ENCODE measurements around the gene FAF2.

Gene FAF2

DNA sequence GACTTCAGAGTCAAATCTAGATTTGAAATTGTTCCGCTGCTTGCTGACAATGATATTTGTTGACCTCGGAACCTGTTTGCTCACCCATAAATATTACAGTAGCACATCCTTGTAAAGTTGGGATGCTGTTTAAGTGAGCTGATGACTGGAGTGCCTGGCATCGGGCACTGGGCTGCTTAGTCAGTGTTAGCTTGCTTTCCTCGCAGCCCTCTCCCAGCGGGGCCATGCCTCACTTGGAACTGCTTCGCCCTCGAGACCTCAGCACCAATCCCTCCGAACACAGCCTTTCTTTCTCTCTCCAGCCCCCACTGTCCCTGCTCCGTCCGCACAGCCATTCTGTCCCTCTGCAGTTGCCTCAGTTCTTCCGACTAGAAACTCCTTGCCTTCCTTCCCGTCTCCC, 65.6 kb downstream of the FAF2 start:
- DNase-seq = no peak

DNA sequence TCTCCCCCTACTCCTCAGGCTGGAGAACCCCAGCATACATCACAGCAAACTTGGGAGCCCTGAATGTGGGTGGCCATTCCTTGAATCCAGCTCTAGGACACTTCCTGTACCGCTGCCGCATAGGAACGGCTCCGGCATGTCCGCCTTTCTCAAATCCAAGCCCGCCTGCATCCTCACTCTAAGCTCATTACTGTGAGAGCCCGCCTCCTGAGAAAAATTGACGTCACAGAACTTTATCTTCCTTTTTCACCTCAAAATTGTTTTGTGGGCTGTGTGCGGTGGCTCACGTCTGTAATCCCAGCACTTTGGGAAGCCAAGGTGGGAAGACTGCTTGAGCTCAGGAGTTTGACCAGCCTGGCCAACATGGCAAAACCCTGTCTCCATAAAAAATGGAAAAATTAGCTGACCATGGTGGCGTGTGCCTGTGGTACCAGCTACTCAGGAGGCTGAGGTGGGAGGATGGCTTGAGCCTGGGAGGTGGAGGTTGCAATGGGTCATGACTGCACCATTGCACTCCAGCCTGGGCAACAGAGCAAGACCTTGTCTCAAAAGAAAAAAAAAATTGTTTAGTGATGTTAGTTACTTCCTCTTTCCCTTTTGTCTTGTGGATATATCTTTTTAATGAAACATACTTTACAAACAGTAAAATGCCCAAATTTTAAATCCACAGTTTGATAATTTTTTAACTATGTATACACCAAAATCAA, 66.2 kb downstream of the FAF2 start:
- no peak for DNase-seq

DNA sequence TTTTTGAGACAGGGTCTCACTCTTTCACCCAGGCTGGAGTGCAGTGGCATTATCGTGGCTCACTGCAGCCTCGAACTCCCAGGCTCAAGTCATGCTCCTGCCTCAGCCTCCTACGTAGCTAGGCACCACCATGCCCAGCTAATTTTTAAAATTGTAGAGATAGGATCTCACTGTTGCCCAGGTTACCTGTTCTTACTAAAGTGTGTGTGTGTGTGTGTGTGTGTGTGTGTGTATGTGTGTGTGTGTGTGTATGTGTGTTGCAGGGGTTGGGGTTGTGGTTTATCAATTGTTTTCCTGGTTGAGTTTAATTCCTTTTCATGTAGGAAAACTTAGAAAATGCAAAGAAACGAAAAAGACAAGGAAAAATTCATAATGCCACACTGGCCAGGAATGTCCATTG, 67.2 kb downstream of the FAF2 start:
- no peak for DNase-seq

DNA sequence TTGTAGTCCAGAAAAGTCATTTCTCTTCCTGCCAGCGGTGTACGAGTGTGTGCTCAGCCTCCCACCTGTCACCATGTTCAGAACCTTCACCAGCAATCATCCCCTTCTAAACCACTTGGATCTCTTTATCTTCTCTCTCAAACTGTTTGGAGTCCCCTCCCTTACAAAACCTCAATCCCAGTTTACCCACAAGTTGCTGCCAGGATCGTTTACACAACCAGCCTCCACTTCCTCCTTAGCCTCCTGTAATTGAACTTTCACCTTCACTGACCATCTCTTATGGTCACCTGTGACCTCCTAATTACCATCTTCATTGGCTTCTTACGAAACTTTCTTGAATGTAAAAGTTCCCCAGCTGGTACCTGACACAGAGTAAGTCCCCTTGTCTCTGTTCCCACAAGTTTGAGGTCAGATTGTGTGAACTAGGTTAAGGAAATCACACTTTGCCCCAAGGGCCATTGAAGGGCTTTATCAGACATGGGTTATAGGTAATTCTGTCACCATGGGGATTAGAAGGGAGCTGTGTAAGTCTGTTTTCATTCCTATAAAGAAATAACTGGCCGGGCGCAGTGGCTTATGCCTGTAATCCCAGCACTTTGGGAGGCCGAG, 69.0 kb downstream of the FAF2 start:
- no peak for DNase-seq

DNA sequence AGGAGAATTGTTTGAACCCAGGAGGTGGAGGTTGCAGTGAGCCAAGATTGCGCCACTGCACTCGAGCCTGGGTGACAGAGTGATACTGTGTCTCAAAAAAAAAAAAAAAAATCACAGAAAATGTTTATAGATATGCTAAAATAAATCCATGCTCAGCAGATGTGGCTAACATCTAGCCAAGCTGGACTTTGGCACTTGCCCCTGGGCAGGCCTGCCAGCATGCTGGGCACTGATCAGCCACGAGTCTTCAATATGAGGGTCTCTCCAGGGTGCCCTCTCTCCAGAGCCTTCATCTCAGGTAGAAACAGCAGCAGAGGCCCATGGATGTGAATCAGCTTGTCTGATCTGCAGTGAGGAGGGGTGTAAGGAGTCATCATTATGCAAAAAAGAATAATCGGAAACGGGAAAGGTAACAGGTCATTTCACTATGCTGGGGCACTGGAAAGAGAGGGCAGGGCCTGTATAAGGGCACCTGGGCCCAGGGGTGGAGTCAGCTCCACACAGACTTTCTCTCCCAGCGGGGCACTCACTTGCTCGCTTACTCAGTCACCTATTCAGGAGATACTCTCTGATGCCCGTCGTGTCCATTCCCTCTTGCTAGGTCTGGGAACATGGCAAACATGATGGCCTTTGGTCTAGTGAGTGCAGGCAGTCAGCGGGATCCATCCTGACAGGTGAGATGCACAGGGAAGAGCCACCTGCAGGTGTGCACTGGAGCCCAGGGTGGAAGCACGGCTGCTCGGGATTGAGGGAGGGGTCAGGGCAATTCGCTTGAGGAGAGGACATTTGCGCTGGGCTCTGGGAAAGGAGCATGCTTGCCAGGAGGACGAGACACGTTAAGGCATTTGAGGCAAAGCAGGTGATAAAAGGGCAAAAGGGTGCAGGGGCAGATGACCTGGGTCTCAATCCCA, 71.9 kb downstream of the FAF2 start:
- DNase-seq = no peak

DNA sequence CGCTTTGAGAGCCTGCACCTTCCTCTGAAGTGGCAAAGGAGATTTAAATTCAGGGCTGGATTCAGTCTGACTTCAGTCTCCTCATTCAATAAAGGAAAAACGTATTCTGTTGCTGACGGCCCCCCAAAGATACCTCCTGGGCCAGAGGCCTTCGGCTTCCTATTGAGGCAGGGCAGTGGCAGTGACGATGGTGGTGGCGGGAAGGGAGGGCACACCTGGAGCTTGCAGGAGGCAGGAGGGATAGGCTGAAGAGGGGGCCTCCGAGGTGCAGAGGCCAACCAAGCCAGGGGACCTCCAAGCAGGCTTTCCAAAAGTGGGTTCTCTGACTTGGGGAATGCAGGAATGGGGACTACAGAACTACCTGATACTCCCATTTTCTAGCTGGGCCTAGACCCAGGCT, 73.1 kb downstream of the FAF2 start:
- DNase-seq = no peak

DNA sequence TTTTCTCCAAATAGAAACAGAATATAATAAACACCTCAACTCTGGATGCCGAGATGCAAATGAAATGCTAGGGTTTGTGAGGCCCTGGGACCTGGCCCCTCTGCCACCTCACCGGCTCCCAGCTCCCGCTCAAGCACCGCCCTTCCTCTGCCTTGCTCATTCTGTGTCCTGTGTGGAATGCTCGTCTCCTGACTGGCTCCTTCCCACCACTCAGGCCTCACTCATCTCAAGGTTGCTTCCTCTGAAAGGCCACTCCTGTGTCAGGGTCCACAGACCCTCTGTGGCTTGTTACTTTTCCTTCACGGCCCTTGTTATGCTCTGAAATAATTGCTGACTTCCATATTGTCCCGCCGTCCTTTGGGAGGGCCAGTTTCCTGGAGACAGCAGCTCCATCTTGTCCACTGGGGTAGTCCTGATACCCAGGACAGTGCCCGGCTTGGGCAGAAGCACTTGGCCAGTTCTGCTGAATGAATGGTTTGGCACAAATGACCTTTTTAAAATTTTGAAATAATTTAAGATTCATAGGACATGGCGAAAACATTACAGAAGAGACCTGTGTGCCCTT, 73.6 kb downstream of the FAF2 start:
- DNase-seq = no peak

DNA sequence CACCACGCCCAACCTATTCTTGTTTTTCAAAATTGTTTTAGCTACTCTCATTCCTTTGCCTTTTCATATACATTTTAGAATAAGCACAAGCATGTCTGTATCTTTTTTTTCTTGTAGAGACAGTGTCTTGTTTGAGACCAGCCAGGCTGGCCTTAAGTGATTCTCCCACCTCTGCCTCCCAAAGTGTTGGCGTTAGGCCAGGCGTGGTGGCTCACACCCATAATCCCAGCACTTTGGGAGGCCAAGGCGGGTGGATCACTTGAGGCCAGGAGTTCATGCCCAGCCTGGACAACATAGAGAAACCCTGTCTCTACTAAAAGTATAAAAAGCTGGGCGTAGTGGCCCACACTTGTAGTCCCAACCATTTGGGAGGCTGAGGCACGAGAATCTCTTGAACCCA, 76.0 kb downstream of the FAF2 start:
- DNase-seq = no peak

DNA sequence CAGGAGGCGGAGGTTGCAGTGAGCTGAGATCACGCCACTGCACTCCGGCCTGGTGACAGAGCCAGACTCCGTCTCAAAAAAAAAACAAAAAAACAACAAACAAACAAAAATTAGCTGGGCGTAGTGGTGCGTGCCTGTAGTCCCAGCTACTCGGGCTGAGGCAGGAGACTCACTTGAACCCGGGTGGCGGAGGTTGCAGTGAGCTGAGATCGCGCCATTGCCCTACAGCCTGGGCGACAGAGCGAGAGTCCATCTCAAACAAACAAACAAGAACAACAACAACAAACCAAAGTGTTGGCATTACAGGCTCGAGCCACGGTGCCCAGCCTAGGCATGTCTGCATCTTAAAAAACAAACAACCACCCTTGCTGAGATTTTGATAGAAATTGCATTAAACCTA, 76.8 kb downstream of the FAF2 start:
- no peak for DNase-seq

DNA sequence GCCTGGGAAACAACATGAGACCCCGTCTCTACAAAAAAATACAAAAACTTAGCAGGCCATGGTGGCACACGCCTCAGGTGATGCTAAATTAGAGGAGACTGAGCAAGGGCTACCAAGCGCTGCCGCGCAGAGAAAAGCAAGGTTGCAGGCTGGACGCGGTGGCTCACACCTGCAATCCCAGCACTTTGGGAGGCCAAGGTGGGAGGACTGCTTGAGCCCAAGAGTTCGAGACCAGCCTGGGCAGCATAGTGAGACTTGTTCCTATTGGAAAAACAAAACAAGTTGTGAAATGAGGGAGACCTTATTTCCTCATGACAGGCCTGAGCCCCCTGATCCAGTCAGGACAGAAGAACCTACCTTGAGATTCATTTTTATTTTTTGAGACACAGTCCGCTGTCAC, 77.5 kb downstream of the FAF2 start:
- DNase-seq = no peak

DNA sequence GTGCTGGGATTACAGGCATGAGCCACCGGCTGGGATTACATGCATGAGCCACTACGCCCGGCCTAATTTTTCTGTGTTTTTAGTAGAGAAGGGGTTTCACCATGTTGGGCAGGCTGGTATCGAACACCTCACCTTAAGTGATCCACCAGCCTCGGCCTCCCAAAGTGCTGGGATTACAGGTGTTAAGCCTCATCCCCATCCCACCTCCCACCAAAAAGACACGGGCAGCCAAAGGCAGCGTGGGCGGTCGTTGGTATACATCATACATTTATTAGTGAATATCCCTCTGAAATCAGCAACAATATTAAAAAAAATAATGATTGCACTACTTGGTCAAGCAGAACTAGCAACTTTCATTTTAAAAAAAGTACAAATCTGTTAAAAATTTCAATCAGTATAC, 78.3 kb downstream of the FAF2 start:
- DNase-seq = no peak

DNA sequence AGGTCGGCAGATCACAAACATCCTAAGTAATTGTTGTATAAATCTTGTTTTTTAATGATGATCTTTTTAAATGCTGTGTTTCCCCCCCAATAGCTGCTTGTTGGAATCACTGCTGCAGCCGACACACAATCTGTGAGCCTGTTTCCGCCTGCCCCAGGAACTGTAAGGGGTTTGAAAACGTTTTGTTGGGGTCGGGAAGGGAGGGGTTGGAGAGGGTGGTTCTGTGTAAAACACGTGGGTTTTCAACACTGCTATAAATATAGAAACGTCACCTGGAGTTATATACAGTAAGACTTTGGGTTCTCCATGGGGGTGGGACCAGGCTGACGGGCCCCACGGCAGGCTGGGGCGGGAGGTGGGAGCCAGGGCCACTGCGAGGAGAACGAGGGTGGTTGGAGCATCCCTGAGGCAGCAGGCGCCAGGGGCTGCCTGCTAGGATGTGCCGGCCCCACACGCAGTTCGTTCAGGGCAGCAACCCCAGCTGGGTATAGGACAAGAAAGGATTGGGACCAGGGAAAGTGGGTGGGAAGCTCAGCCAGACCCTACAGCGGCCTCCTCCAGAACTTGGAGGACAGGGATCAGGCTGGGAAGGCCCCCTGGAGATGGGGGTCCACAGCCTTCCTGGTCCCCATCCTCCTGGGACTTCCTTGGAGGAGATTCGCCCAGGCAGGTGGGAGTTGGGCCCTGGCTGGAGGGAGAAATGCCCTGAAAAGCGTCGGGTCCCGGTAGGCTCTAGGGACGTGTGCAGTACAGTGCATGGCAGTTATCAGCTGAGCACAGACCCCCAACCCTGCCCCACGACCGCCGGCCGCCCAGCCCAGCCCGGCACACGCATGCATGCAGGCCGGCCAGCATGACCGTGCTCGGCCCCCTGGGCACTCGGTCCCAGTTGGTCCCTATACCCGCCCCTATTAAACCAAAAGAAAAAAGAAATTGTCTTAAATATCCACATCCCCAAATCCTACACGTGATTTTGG, 79.3 kb downstream of the FAF2 start:
- no peak for DNase-seq

DNA sequence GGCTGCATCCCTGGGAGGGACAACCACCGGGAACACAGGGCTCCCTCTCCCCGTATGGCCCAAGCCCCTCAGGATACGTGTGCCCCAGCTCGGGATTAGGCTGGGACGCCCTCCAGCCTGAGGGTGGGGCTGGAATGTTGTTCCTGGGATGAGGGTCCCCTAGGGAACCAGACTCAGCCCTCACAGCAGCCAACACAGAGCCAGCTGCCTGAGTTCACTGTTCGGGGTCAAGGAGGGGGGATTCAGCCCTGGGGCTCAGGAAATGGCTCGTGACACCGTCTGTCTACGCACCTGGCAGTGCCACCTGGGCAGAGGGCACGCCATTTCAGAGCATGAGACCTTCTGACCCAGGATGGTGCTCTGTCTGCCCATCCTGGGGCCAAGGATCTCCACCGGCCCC, 80.1 kb downstream of the FAF2 start:
- no peak for DNase-seq

DNA sequence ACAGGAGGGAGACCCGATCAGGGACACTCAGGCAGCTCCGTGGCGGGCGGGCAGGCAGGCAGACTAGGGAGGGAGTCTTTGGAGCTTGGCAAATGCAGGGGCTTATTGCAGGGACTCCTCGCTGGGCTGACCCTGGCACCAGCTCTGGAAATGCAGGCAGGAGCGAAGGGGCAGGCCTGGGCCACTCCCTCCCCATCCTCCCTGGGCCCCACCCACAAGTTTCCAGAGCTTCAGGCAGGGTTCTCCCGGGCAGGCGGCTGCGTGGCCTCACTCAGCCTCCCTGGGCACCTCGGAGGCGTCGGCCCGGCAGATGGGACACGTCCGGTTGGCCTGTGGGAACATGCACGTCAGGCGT, 80.6 kb downstream of the FAF2 start:
- no peak for DNase-seq

DNA sequence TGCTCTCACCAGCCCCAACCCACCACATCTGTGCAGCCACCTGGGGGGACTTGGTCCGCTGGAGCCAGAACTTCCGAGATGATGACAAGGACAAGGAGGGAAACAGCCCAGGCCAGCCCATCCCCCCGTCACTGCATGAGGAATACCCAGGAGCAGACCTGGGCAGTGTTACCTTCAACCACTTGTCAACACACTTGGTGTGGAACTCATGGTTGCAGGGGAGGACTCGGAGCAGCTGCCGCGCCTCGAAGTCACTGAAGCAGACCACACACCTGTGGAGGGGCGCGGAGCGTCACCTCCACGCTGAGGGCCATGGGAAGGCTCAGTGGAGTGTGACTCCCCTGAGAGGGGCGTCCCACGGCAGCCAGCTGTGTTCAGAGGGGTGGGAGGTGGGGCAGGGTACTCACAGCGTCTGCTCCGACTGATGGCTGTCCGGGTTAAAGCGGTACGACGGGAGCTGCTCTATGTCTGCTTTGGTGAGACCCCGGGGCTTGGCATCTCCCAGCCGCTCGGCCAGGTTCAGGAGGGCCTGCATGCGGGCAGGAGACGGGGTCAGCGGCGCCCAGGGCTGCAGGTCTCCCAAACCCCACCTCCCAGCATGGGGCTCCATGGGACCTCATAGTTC, 81.0 kb downstream of the FAF2 start:
- no peak for DNase-seq

DNA sequence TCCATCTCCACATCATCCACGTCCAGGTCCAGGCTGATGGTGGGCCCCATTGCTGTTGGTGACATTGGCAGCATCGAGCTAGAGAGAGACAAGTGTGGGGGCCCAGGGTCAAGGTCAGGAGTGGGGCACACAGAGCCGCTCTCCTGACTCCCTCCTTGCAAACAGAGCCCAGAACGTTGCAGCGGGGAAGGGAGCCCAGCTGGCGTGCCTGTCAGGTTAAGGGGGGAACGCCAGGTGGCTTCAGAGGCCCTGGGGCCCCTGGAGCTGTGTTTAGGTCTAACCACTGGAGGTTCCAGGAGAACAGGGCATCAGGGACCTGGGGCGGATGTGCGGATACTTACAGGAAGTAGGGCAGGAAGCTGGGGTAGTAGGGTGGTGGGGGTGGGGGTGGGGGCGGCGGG, 81.6 kb downstream of the FAF2 start:
- DNase-seq = peak in 1 of 2 experiments; percentile 39

DNA sequence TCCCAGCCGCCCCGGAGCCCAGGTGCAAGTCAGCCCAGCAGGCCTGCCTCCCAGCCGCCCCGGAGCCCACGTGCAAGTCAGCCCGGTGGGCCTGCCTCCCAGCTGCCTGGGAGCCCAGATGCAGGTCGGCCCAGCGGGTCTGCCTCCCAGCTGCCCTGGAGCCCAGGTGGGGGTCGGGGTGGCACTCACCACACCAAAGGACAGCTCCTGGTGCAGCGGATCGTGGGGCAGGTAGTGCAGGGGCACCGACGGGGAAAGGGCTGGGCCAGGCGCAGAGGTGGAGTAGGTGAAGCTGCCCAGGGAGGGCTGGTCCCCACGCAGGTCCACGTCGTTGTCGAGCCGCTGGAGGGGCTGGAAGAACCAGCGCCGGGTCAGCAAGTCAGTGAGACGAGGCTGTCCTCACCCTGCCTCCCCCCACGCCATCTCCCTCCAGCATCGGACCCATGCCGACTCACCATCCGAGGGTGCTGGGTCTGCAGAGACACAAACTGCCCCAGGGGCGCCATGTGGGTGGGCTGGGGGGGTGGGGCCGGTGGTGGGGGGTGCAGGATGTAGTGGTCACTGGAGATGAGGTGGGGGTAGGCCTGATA, 82.3 kb downstream of the FAF2 start:
- DNase-seq = no peak

DNA sequence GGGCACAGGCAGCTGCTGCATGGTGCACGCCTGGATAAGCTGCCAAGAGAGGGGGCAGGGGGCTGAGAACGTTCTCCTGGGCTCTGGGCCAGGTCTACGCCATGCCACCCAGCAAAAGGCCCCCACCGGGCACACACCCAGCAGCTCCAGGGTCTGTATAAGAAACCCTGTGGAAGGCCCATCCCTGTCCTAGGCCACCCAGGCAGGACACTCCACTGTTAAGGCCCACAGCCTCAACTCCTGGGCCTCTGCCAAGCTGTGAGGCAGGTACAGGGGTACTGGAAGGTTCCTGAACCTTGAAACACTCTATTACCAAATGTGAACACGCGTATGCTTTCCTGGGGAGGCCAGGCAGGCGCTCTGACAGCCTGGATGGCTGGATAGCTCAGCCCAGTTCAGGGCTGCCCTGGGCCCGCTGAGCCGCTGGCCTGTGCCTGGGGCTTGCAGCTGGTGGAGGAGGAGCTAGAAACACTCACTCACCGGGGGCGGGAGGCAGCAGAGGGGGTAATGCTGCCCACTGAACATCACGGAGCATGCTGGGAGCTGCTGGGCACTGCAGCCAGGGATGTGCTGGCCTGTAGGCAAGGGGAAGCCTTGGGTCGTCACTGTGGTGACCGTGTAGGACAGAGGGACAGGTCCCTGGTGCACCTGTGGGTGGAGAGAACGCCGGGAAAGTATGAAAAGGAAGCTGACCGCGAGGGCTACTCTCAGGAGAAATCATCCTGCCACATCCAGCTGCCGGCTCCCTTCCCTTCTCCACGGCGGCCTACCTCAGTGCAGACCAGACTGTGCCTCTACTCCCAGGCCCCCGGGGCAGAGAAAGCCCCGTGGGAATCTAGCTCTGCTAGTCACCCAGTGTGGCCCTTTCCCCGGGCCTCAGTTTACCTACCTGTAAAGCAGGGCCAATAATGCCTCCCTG, 83.1 kb downstream of the FAF2 start:
- DNase-seq = peak in 1 of 2 experiments; percentile 49

DNA sequence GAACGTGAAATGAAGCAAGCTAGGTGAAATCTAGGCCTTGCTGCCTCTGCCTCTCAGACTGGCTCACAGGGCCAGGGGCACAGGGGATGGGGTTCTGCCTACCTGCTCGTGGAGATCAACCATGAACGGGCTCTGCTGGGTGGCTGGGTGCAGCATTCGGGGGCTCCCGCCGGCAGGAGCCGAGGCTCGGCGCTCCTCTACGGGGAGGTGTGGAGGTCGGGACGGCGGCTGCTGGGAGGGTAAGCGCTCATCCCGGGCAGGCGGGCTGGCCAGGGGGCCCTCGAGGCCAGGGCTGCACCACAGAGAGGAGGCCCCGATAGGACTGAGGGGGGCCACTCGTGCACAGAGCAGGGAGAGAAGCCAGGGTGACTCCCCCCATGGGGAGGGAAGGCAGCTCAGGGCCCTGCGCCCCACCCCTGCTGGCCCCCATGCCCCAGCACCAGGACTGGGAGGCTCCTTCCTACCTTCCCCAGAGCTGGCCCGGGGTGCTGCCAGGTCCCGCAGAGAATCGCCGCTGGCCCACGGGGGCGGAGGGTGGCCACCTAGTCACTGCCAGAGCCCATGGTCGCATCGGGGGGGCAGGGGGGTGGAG, 83.8 kb downstream of the FAF2 start:
- DNase-seq = no peak

DNA sequence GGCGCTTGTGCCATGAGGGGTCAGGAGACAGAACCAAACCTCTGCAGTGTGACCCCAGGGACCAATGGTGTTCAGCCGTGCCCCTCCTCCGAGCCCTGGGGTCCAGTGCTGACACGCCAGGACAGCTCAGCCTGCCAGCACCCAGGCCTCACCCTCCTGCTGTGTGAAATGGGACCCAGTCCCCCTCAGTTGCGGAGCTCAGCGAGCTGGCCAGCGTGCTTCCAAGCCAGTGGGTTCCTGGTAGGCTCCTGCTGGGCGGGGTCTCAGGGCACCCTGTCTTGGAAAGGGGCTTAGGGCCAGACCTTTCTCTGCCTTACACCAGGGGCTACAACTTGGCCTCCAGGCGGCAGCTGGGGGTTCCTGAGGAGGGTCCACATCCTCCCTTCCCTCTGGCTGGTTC, 84.6 kb downstream of the FAF2 start:
- DNase-seq = no peak

Measured in activated CD4-positive, alpha-beta T cell treated with anti-CD3 and anti-CD28 coated beads, Interleukin-2, amount 50 U/mL, for 48 hours (primary cell).